GM18951 (cell line): ENCODE data around the gene ALG14.
"Not testable (repeated sequence)": the region's sequence is repeated elsewhere in the genome, so short reads cannot be mapped to it uniquely, and the experiment has no call there.

Experiments used
- POLR2A ChIP-seq: IDR thresholded peaks from 4 replicates; pipeline ENCODE4 v1.6.1; 2011; ENCODE audit warnings: mild to moderate bottlenecking; ENCODE audit not compliant: insufficient read length, insufficient read depth; ENCODE audit errors: extremely low read depth
- in situ Hi-C: fragments of 300-500 bp; cut with MboI; formaldehyde crosslinking; loops from one replicate; pipeline ENCODE4 v1.12.0; 2022; ENCODE audit warnings: low sequenced_read_pairs, mixed read lengths, inconsistent platforms; ENCODE audit not compliant: unreplicated experiment

ALG14 gene

GRCh38 chr1:95003433-95003738 is 69.4 kb downstream of the ALG14 start:
- in situ Hi-C loops, result no loop called here
- TF ChIP-seq POLR2A, result no peak

GRCh38 chr1:95002540-95003432 is 70.0 kb downstream of the ALG14 start:
- in situ Hi-C loops, result no loop called here
- no peak for TF ChIP-seq POLR2A

- TF ChIP-seq POLR2A, result no peak
- in situ Hi-C loops, result no loop called here
These were observed 70.6 kb downstream of the ALG14 start for GRCh38 chr1:95002164-95002539.

DNA sequence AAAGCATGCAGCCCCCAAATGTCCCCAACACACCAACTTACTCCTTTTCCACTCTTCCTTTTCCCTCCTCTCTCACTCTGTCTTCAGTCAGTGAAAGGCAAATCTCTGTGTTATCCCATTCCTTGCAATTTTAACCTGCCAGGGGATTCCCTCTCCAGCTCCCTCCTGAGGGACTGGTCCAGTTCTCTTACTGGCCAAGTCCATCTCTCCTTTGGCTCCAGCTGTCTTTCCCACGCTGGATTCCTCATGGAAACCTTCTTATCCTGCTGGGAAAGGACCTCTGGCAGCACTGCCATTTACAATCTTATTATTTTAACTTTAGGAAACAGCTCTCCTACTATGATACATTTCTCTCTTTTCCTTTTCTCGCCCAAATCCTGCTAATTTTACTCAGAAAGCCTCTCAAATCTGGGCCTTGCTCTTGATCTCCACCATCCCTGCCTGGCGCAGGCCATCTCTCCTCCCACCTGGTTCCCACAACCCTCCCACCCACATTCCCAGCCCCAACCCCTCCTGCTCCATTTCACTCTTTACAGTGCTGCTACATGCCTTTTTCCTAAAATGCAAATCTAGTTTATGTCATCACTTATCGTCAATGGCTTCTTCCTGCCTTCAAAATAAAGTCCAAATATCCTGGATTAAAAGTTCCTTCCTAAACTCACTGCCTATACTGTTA is 73.2 kb downstream of the ALG14 start:
- in situ Hi-C loops, result no loop called here
- TF ChIP-seq POLR2A, result no peak

DNA sequence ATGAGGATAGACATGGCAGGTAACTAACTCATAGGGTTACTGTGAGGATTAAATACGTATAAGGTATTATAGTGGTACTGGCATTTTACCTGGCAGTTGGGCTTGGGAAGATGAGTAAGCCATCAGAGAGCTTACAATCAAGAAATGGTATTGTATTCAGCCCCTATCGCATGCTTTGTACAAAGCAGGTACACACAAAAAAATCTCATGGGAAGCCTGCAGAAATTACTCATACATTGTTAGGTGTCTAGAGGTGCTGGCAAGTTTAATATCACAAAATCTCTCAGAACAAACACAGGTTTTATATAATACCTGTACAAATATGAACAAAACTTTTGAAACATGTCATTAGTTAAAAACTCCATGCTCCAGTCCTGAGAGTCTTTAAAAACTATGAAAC is 74.0 kb downstream of the ALG14 start:
- no peak for TF ChIP-seq POLR2A
- in situ Hi-C loops, result no loop called here

DNA sequence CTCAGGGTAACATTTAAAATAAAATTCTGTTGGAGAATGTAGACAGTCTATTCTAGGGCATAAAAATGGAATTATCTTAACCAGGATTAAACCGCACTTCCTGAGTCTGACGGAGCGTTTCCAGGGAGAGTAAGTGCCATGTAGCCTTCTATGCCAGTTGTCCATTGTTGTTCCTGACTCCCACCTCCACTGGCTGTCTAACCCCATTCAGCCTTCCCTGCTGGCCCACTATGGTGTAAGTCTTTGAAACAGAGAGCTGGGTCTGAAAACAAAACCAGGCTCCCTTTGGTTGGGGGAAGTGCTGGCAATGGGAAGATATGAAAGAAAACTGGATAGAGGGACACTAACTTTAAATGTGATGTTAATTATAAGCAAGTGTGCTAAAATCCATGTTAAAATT is 74.6 kb downstream of the ALG14 start:
- in situ Hi-C loops, result no loop called here
- no peak for TF ChIP-seq POLR2A

DNA sequence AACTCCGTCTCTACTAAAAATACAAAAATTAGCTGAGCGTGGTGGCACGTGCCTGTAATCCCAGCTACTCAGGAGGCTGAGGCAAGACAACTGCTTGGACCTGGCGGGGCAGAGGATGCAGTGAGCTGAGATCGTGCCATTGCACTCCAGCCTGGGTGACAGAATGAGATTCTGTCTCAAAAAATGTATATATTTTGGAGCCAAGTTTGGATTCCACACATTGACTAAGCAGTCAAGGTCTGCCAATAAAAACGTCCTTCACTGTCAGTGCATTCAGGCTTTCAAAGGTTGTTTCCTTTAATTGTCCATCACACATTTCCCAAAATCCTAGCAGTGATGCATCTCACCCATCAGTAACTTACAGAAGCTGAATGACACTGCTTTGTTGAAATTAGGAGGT is 77.2 kb downstream of the ALG14 start:
- in situ Hi-C loops, result not testable (repeated sequence)

GRCh38 chr1:94994805-94995204 is 77.9 kb downstream of the ALG14 start:
- in situ Hi-C loops, result no loop called here
- no peak for TF ChIP-seq POLR2A

GRCh38 chr1:94993931-94994645 is 78.7 kb downstream of the ALG14 start:
- in situ Hi-C loops, result no loop called here
- no peak for TF ChIP-seq POLR2A

GRCh38 chr1:94992863-94993563 is 79.7 kb downstream of the ALG14 start:
- in situ Hi-C loops, result no loop called here
- no peak for TF ChIP-seq POLR2A

GRCh38 chr1:94992161-94992560 is 80.6 kb downstream of the ALG14 start:
- in situ Hi-C loops, result no loop called here

GRCh38 chr1:94989911-94990473 is 82.8 kb downstream of the ALG14 start:
- in situ Hi-C loops, result loop anchor here (5.0 kb wide), 1 partner anchor 38 kb away; no protein-coding TSS in a partner anchor

More at GRCh38 chr1:94992161-94992560, 80.6 kb downstream of the ALG14 start:
- no peak for TF ChIP-seq POLR2A

GRCh38 chr1:94989398-94989797 is 83.4 kb downstream of the ALG14 start:
- no peak for TF ChIP-seq POLR2A
- in situ Hi-C loops, result loop anchor here (5.0 kb wide), 1 partner anchor 37 kb away; no protein-coding TSS in a partner anchor

More at GRCh38 chr1:94989911-94990473, 82.8 kb downstream of the ALG14 start:
- no peak for TF ChIP-seq POLR2A
